NCI-H1436 treated with DMSO at 0.1 percent for 48 hours (cell line): ENCODE results near the gene JMJD1C.

Experiments
- DNase-seq: peaks from one replicate; lab custom pipeline; 2025; lab: John Stamatoyannopoulos, UW

Gene JMJD1C

DNA sequence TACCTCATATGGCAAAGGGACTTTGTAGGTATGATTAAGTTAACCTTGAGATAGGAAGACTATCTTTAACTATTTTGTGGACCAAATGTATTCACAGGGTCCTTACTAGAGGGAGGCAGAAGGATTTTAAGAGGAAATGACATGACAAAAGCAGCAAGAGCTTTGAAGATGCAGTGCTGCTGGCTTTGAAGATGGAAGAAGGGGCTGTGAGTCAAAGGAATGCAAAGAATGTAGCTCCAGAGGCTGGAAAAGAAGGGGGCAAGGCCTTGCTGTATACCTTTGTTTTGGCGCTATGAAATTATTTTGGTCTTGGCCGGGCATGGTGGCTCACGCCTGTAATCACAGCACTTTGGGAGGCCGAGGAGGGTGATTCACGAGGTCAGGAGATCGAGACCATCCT is 335.9 kb downstream of the JMJD1C start:
- no peak for DNase-seq

DNA sequence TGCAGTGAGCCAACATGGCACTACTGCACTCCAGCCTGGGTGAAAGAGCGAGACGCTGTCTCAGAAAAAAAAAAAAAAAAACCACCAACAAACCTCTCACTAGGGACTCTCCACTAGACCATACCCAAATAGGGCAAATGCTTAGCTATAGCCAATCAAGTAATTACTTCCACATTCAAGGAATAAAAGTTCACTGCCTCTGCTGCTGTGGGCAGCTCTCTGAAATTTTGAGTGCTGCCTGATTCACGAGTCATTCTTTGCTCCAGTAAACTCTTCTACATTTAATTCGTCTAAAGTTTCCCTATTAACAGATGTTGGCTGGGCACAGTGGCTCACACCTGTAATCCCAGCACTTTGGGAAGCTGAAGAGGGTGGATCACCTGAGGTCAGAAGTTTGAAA is 337.3 kb downstream of the JMJD1C start:
- no peak for DNase-seq

- no peak for DNase-seq
Measured at GRCh38 chr10:63125459-63125858, 340.3 kb downstream of the JMJD1C start.

GRCh38 chr10:63123727-63124362 is 341.9 kb downstream of the JMJD1C start:
- no peak for DNase-seq

DNA sequence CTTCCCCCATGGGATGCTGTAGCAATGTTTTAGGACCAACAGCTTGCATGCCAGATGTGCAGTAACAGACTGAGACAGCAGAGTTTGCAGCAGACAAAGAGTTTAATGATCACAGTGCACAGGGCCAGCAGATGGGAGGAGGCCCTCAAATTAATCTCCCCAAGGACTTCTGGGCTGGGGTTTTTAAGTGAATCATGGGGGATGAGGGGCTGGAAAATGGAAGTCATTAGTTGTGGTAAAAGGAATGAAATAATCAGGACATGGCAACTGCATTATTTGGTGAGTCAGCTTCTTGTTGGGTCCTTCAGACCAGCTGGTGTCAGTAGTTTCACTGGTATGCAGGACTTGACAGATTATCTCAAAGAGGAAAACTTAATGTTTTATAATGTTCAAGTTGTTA is 345.2 kb downstream of the JMJD1C start:
- DNase-seq = no peak

GRCh38 chr10:63119041-63119440 is 346.7 kb downstream of the JMJD1C start:
- DNase-seq = no peak
